ENCODE data around the gene VAV2.

GRCh38 chr9:133968428-133968827 is 23.7 kb downstream of the VAV2 start:
- TF ChIP-seq POLR2A (IDR thresholded peaks at IDR 0.05; ENCODE audit: low read depth) (no peak), CTCF (IDR thresholded peaks at IDR 0.05) (no peak), POLR2AphosphoS5 (IDR thresholded peaks at IDR 0.05) (no peak), EP300 (IDR thresholded peaks at IDR 0.05) (no peak)

Data from esophagus muscularis mucosa (tissue), 4 donors.